ACHN (cell line): ENCODE measurements around the gene VSX1.

Source experiments
- DNase-seq: peaks from one replicate; pipeline ENCODE4 v3.0.0-alpha.2; 2015
- in situ Hi-C: cut with HindIII; loops from 2 replicates; pipeline ENCODE4 v1.10.0; 2017; ENCODE audit warnings: low sequenced_read_pairs, low pct_ligation_motif_present, low pct_unique_long_range_greater_than_20kb

The VSX1 gene

DNA sequence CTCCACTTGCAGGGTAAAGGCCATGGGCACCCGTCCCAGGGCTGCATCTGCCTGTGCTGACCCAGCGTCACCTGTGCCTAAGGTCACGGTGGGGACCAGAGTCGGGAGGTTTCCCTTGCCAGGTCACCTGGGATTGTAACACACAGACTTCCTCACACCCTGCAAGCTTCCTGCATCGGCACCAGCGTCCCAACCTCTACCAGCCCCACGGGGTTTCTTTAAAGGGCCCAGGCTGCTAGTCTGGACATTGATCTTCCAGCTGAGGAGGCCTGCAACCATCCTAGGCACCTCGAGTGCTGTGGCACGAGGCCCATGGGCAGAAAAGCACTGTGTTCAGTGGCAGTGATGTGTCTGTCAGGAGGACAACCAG is 36.6 kb downstream of the VSX1 start:
- in situ Hi-C loops, result no loop called here

GRCh38 chr20:25044660-25045342 is 37.1 kb downstream of the VSX1 start:
- DNase-seq, result no peak
- in situ Hi-C loops, result no loop called here

More for the DNA sequence above, 36.6 kb downstream of the VSX1 start:
- no peak for DNase-seq

DNA sequence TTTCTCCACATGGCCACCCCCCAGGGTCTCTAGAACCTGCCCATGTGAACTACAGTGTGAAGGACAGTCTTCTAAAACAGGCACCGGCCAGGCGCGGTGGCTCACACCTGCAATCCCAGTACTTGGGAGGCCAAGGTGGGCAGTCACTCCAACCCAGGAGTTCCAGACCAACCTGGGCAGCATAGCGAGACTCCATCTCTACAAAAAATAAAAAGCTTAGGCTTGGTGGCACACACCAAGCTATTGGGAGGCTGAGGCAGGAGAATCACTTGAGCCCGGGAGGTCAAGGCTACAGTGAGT is 37.7 kb downstream of the VSX1 start:
- DNase-seq, result no peak
- in situ Hi-C loops, result no loop called here

GRCh38 chr20:25043499-25044260 is 38.3 kb downstream of the VSX1 start:
- DNase-seq, result no peak
- in situ Hi-C loops, result no loop called here

DNA sequence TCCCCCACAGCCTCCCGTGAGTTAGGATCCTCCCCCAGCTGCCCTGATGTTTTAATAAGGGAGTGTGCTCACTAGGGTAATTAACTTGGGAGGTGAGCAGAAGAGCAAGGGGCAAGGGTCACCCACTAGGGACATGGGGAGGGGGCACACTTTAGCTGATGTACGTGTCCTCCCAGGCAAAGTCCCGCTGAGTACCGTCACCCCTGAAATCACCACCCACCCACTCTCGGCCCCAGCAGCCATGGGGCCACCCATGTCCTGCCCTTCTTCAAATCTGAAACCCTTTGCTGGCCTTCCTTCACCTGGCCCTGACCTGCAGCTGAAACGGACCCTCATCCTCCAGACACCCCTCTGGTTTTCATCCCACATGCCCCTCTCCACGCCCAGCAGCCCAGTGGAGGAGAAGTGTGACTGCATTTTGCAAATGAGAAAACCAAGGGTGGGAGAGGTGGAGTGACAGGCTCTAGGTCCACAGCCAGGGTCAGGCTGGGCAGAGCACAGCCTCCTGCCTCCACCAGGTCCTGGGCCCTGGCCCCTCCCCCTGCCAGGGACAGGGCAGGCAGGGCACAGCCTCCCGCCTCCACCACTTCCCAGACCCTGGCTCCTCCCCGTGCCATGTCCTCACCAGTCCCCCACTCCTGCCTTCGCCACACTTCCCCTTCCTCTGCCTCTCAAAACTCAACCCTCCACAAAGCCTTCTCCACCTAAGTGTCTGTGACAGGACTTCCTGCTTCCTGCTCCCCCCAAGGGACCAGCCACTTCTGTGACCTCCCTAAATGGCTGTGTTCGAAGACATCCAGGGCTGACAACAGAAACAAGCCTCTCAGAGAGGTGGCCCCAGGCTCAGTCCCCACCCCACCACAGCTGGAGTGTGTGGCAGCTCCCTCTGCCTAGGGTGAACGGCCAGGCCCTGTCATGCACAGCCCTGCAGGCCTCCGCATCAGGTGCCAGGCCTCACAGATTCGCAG is 39.1 kb downstream of the VSX1 start:
- DNase-seq, result no peak
- in situ Hi-C loops, result no loop called here

DNA sequence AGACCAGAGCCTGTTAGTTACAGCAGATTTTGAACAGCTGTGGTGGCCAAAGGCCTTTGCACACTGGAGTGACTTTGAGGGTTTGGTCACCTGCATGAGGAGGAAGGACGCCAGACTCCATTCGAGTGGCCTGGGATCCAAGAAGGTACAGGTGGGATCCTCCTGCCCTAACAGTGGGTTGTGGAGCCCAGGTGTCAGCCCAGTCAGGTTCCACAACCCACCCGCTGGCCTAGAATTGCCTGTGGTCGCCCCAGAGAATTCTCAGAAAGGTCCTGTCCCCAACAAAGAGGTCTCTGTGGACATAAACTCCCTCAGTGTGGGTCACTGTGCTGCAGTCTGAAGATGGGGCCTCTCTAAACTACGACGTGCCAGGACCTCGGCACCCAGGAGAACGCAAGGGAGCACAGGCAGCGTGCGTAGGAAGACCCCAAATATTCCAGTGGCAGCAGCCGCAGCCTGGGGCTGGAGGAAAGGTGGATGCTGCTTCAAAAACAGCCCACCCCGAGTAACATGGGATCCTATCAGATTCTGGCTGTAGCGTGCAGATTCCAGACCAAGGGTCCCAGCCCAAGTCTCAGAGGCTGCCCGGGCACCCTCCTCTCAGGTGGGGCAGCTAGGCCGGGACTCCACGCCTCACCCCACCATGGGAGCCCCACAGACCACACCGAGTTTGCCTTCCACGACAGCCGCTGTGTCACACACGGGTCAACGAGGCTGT is 40.0 kb downstream of the VSX1 start:
- DNase-seq, result no peak
- in situ Hi-C loops, result no loop called here

DNA sequence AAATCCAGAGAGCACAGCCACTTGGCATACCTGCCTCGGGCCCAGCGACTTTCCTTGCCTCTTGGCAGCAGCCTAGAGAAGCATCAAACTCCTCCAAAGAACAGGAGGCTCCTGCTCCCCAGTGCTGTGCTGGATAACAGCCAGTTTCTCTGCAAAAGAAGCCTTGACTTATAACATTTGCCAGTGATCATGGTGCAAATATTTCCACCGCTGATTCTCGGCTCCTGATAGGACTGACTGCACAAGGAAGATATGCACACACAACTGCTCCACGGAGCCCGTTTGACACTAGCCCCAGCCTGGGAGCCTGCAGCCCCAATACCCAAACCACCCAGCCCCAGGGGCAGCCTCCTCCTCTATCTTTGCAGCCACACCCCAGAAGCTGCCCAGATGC is 41.5 kb downstream of the VSX1 start:
- in situ Hi-C loops, result no loop called here
- no peak for DNase-seq

- no peak for DNase-seq
- in situ Hi-C loops, result no loop called here
These were observed 42.1 kb downstream of the VSX1 start for GRCh38 chr20:25039697-25040437.

- no peak for DNase-seq
- in situ Hi-C loops, result no loop called here
These were observed 43.3 kb downstream of the VSX1 start for GRCh38 chr20:25038591-25039015.

DNA sequence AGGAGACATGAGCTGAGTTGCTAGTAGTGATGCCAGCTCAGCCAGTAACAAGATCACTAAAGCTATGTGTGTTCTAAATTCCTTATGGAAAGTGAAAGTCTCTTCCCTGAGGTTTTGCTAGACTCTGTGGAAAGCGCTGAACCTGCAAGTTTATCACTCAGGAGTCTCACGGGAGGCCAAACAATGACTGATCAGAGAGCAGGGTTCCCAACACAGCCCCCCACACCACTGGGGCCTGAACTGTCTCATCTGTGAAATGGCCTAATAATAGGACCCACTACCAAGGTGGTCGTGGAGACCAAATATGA is 43.9 kb downstream of the VSX1 start:
- DNase-seq, result no peak
- in situ Hi-C loops, result no loop called here

GRCh38 chr20:25037288-25038102 is 44.4 kb downstream of the VSX1 start:
- DNase-seq, result no peak
- in situ Hi-C loops, result no loop called here

DNA sequence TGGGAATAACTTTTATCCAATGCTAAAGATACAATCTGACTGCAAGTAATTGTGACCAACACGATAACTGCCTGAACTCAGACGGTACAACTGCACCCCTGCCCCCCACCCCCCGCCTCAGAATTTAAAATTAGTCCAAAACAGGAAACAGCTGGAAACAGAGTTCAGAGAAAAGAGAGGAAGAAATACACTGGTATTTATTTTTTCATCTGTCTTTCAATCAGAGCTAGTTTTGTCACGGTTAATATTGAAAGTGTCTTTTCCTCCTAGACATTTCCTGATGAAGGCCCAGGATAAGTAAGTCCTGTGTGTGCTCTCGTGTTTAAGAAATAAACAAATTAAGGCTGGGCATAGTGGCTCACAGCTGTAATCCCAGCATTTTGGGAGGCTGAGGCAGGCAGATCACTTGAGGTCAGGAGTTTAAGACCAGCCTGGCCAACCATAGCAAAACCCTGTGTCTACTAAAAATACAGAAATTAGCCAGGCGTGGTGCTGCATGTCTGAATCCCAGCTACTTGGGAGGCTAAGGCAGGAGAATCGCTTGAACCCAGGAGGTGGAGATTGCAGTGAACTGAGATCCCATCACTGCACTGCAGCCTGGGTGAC is 45.5 kb downstream of the VSX1 start:
- in situ Hi-C loops, result no loop called here
- DNase-seq, result no peak

GRCh38 chr20:25035921-25036320 is 46.0 kb downstream of the VSX1 start:
- DNase-seq, result no peak
- in situ Hi-C loops, result no loop called here

DNA sequence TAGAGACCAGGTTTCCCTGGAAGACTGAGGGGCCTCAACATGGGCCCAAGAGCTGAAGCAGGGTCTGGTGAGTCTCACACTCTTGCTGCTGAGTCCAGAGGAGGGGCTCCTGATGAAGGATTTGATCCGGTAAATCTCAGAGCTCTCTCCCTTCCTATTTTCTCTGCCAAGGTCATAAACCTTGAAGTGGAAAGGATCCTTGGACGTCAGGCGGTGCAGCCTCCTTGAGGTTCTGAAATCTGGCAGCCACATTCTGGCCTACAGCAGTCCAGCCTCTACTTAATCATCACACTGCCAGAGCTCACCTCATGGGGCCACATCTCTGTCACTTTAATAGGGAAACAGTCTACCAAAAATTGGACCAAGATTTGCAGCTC is 48.0 kb downstream of the VSX1 start:
- in situ Hi-C loops, result no loop called here
- no peak for DNase-seq

GRCh38 chr20:25033265-25033923 is 48.5 kb downstream of the VSX1 start:
- no peak for DNase-seq
- in situ Hi-C loops, result no loop called here

- in situ Hi-C loops, result no loop called here
- no peak for DNase-seq
These were observed 49.3 kb downstream of the VSX1 start for GRCh38 chr20:25032478-25033264.
